GM19397 (cell line): ENCODE data around the gene RYR2.
"Not testable (repeated sequence)": the region's sequence is repeated elsewhere in the genome, so short reads cannot be mapped to it uniquely, and the experiment has no call there.

ENCODE experiments used
- ATAC-seq: cut with Tn5 transposase; IDR thresholded peaks from one replicate; pipeline ENCODE4 v1.9.1; 2021; ENCODE audit warnings: mild to moderate bottlenecking, moderate library complexity; ENCODE audit not compliant: unreplicated experiment

The RYR2 gene

GRCh38 chr1:237241038-237241437 is 199.1 kb downstream of the RYR2 start:
- no peak for ATAC-seq

- no peak for ATAC-seq
Observed at GRCh38 chr1:237244778-237245177, 202.8 kb downstream of the RYR2 start.

GRCh38 chr1:237247442-237247841 is 205.5 kb downstream of the RYR2 start:
- ATAC-seq, result no peak

- ATAC-seq, result no peak
Observed at GRCh38 chr1:237249120-237249519, 207.1 kb downstream of the RYR2 start.

GRCh38 chr1:237250055-237250454 is 208.1 kb downstream of the RYR2 start:
- ATAC-seq, result no peak

- no peak for ATAC-seq
Observed at GRCh38 chr1:237255071-237255470, 213.1 kb downstream of the RYR2 start.

DNA sequence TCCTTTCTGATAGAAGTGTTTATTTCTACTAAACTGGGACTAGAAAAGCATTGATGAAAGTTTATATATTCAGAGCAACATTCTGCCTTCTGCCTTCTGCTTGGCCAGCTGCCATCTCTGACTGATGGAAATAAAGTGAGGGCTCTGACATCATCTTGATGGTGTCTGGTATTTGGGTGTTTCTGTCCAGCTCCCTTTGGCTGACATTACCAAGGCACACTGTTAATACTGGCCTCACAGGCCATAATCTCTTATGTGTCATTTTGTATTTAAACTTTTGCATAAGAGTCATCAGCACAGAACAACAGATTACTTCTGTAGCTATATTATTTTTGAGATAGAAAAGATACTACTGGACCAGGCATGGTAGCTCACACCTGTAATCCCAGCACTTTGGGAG is 216.9 kb downstream of the RYR2 start:
- no peak for ATAC-seq

DNA sequence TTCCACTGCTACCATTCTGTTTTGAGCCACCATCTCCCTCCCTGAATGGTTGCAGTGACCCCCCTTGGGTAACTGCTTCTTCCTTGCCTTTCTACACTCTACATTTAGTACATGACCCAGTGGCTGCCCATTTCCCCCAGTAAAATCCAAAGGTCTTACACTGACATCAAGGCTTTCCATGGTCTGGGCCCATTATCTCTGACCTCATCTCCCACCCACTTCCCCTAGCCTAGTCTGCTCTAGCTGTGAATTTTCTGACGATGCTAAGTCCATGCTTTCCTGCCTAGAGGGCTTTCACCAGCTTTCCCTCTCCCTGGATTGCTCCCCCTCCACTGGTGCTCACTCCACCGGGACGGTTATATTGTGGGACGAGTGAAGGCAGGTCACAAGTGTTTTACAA is 219.2 kb downstream of the RYR2 start:
- no peak for ATAC-seq

- ATAC-seq, result no peak
Observed at GRCh38 chr1:237267743-237268142, 225.8 kb downstream of the RYR2 start.

DNA sequence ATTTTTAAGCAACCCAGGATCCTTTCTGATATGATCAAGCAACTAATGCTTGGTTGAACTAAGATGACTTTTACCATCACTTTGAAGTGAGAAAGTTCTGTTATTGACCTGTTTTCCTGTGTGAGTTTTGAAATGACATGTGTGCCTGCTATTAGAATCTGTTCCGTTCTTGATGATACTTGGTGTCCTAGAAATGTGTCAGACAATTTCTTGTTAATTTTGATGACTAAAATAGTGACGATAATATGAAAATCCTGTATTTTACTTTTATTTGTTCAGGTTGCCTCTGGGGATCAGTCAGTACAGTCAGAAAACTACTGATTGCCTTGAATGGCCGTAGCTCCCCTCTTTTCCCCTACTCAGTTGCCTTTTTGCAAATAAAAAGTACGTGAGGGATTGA is 228.0 kb downstream of the RYR2 start:
- ATAC-seq, result no peak

DNA sequence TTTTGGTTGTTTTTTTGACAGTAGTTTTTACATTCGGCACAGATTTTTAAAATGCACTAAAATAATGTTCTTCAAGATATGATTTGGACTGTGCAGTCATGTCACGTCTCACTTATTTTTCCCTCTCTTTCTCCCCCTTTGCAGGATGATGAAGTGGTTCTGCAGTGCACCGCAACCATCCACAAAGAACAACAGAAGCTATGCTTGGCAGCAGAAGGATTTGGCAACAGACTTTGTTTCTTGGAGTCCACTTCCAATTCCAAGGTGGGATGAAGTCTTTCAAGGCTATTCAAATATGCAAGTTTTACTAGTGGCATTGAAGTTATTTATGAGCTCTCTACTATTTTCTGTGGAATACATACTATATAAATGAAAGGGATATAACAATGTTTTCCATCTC is 228.4 kb downstream of the RYR2 start:
- ATAC-seq, result no peak

DNA sequence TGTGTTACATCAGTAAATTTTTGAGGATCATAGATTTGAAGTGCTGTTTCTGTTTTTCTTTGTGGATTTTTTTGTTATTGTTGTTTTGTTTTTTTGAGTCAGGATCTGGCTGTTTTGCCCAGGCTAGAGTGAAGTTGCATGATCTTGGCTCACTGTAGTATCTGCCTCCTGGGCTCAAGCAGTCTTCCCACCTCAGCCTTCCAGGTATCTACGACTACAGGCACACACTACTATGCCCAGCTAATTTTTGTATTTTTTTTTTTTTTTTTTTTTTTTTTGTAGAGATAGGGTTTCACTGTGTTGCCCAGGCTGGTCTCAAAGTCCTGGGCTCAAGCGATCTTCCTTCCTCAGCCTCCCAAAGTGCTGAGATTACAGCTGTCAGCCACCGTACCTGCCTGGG is 236.0 kb downstream of the RYR2 start:
- not testable (repeated sequence) for ATAC-seq

DNA sequence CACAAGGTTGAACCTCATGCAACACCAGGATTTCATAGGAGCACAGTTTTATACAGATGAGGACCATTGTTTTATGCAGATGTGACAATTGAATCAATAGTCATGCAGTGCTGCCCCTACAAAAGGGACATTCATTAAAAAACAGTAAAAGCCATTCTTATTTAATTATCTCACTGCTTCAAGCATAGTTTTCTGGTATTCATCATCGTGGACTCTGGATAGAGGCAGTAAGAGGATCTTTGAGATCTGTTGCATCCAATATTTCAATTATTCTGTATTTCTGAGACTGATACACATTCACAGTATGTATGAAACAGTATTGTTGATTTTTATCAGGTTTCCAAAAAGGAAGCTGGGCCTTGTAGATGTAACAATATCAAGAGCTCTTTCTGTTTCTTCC is 237.6 kb downstream of the RYR2 start:
- ATAC-seq, result no peak

DNA sequence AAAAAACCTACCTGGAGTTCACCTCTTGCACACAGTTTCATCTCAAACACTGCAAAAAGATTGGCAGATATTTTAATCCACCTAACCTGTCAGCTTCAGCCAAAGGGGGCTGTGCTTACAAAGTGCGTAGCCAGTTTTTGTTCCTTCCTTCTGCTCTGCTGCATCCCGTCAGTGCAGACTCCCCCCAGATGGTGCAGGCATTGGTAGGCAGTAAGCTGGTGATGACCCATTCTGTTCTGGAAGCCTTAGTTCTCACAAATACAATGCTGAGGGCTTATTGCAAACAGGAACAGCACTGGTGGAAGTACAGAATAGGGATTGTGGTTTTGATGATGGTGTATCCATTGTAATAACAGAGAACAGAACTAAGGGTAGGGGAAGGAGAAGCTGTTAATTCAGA is 239.5 kb downstream of the RYR2 start:
- ATAC-seq, result no peak

GRCh38 chr1:237282208-237282783 is 240.3 kb downstream of the RYR2 start:
- no peak for ATAC-seq

GRCh38 chr1:237287876-237288521 is 246.0 kb downstream of the RYR2 start:
- ATAC-seq, result no peak

DNA sequence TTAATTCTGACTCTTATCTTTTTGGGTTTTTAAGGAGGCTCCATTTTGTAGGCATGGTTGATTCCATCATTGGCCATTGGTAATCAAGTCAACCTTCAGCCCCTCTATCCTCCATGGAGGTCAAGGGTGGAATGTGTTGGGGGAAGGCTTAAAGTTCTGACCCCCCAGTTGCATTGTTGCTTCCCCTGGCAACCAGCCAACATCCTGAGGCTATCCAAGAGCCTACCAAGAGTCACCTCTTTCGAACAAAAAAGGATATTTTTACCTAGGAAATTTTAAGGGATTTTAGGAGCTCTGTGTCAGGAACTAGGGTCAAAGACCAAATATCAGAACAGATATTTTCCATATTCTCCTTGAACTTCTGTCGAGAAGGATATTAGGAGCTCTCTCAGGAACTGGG is 251.8 kb downstream of the RYR2 start:
- no peak for ATAC-seq

- ATAC-seq, result no peak
Observed at GRCh38 chr1:237296861-237297260, 254.9 kb downstream of the RYR2 start.

DNA sequence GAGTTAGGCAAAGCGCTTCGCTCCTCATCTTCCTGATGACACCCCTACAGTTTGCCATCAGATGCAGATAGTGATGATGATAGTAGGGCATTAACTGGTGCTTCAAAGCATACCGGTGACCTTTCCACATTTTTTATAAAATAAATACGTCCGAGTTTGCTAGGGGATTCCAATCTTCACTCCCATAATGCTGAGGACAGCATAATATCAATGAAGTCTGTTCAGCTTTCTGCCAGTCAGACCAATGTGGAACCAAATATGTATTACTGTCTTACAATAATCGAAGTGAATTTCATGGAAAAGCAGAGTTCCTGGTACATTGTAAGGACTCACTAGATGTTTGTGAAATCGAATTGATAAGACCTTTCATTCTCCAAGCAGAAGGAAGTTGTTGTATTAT is 258.7 kb downstream of the RYR2 start:
- no peak for ATAC-seq

DNA sequence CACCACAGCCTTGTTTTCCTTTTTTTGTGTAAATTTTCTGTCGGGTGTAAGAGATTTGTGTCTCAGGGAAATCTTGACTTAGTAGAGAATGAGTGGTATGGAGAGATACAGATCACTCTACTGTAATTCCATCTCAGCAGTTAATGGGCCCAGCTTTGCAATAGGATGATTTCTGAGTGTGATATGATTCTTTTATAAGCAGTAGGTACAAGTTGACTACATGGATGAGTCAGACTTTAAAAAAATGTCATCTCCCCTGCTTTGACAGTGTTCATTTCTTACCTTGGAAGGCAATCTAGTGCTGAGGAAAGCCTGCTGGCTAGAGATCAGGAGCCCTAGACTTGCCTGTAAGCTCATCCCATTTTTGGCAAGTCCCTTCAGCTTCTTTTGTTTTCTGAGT is 261.9 kb downstream of the RYR2 start:
- no peak for ATAC-seq

DNA sequence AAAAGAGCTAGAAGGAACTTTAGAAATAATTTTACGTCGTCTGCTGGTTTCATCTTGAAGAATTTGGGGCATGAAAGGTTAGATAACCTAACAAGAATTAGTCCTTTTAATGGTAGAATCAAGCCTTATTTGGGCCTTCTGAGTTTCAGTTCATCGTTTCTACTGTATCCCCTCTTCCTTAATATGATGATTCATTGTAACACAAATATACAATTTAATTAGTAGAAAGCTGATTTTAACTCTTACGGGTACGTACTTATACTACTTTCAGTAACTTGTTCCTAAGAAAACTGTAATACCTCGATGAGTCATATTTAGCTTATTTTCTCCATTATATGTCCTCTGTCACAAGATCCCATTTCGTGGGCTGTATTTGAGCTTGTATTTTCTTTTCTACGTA is 264.7 kb downstream of the RYR2 start:
- no peak for ATAC-seq

GRCh38 chr1:237309595-237310118 is 267.7 kb downstream of the RYR2 start:
- no peak for ATAC-seq

GRCh38 chr1:237316352-237316751 is 274.4 kb downstream of the RYR2 start:
- ATAC-seq, result no peak
